ENCODE measurements around the gene GALNT18. TPM values are rescaled to one million over a fixed set of nuclear protein-coding genes. Genes with fewer than 3 reads are reported as not detected.

Gene GALNT18
- total RNA-seq, 2 experiments from 2014 or later: not detected

DNA sequence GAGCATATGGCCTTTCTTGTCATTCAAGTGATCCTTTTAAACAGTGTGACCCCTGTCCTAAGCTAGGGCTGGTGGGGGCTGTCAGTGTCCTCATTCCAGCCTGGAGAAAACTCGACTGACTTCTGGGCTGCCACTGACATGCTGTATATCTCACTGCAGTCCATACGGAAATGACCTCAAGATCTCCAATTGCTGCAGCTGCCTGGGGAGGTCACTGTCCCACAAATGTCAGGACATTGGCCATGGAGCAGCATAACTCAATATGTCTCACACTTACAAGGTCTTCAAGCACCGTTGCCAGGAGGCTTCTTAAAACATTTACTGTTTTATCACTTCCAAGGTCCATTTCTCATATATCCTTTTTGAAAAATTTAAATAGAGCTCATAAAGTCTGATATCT, 240.9 kb downstream of the GALNT18 start:
- Histone ChIP-seq H3K36me3 (ENCODE audit: insufficient read depth, low read length) (no peaks in the 10 kb centered on the region), H2AFZ (ENCODE audit: low read length) (no peak overlapping the region), H3K4me1 (ENCODE audit: insufficient read depth, low read length, poor library complexity, severe bottlenecking) (no peaks in the 10 kb centered on the region), H3K4me2 (ENCODE audit: low read length) (no peak overlapping the region), H3K4me3 (ENCODE audit: low read depth, low read length, poor library complexity, severe bottlenecking) (no peak overlapping the region), H3K79me2 (ENCODE audit: insufficient read depth, low read depth, low read length) (no peaks in the 10 kb centered on the region), H3K9me3 (ENCODE audit: low read length) (no peaks in the 10 kb centered on the region), H3K27ac (ENCODE audit: low read depth, low read length, poor library complexity, severe bottlenecking) (no peak overlapping the region), H4K20me1 (ENCODE audit: insufficient read depth, low read length) (no peaks in the 10 kb centered on the region), H3K9me2 (ENCODE audit: insufficient read depth, low read length) (no peaks in the 10 kb centered on the region)
- intact Hi-C loops (cut with micrococcal nuclease; ENCODE audit: unreplicated experiment): no loop called here
- DNase-seq (ENCODE audit: low spot score): no peak
- no TSS peak for BruUV-seq (replicated peaks)
- TF ChIP-seq, protein P1, sequence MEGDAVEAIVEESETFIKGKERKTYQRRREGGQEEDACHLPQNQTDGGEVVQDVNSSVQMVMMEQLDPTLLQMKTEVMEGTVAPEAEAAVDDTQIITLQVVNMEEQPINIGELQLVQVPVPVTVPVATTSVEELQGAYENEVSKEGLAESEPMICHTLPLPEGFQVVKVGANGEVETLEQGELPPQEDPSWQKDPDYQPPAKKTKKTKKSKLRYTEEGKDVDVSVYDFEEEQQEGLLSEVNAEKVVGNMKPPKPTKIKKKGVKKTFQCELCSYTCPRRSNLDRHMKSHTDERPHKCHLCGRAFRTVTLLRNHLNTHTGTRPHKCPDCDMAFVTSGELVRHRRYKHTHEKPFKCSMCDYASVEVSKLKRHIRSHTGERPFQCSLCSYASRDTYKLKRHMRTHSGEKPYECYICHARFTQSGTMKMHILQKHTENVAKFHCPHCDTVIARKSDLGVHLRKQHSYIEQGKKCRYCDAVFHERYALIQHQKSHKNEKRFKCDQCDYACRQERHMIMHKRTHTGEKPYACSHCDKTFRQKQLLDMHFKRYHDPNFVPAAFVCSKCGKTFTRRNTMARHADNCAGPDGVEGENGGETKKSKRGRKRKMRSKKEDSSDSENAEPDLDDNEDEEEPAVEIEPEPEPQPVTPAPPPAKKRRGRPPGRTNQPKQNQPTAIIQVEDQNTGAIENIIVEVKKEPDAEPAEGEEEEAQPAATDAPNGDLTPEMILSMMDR (conservative IDR thresholded peaks at IDR 0.05; ENCODE audit: low read length): no peak
- TF ChIP-seq EZH2phosphoT487 (IDR thresholded peaks at IDR 0.05; ENCODE audit: borderline replicate concordance, low read depth, low read length): no peak
- POLR2A ChIA-PET: interaction anchor here (0.6 kb wide), 1 partner anchor 110 kb away, joined by 3 read pairs; no protein-coding TSS in a partner anchor
- CTCF ChIA-PET (ENCODE audit: unreplicated experiment): no interaction called here

DNA sequence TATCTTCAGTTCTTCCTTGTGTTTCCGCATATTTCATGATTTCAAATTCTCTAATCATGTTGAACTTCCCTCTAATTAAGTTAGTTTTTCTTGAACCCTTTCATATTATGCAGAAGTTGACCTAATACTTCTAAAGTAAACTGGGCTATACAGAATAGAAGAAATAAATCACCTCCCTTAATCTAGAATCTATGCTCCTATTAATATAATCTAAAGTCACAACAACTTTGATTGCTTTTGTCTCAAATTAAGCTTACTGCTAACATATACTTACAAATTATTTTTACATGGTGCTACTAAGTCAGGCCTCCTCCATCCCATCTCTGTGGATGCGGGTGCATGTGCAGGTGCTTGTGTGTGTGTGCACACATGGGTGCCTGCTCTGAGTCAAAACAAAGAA, 241.5 kb downstream of the GALNT18 start:
- BruUV-seq (replicated peaks): no TSS peak
- no peaks in the 10 kb centered on the region for H3K36me3 ChIP-seq (ENCODE audit: insufficient read depth, low read length)
- intact Hi-C loops (cut with micrococcal nuclease; ENCODE audit: unreplicated experiment): no loop called here

DNA sequence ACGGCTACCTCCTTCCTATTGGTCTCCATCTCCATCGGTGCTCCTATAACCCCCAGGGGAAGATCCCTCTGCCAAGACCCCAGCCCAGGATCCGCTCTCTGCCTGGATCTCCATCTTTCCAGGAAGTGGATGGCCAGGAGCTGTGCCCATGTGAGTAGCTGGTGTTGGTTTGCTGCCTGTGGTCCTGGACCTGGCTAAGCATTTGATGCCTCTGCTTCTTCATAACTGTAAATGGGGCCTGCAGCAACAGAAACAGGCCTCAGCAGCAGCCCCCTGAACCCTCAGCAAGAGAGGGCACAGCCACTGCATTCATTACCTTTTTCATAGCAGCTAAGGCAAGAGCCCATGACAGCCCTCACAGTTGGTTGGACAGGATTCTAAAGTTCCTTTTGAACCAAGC, 242.1 kb downstream of the GALNT18 start:
- Histone ChIP-seq H3K9me2 (ENCODE audit: insufficient read depth, low read length) (no peaks in the 10 kb centered on the region), H3K79me2 (ENCODE audit: insufficient read depth, low read depth, low read length) (no peaks in the 10 kb centered on the region), H3K4me1 (ENCODE audit: insufficient read depth, low read length, poor library complexity, severe bottlenecking) (no peaks in the 10 kb centered on the region), H3K4me3 (ENCODE audit: low read depth, low read length, poor library complexity, severe bottlenecking) (no peak overlapping the region), H3K4me2 (ENCODE audit: low read length) (no peak overlapping the region), H4K20me1 (ENCODE audit: insufficient read depth, low read length) (no peaks in the 10 kb centered on the region), H3K27ac (ENCODE audit: low read depth, low read length, poor library complexity, severe bottlenecking) (no peak overlapping the region), H3K9me3 (ENCODE audit: low read length) (no peaks in the 10 kb centered on the region), H2AFZ (ENCODE audit: low read length) (no peak overlapping the region), H3K36me3 (ENCODE audit: insufficient read depth, low read length) (no peaks in the 10 kb centered on the region)
- CTCF ChIA-PET (ENCODE audit: unreplicated experiment): no interaction called here
- DNase-seq (ENCODE audit: low spot score): no peak
- TF ChIP-seq, protein P1 (conservative IDR thresholded peaks at IDR 0.05; ENCODE audit: low read length): no peak
- TF ChIP-seq EZH2phosphoT487 (IDR thresholded peaks at IDR 0.05; ENCODE audit: borderline replicate concordance, low read depth, low read length): no peak
- no TSS peak for BruUV-seq (replicated peaks)
- POLR2A ChIA-PET: no interaction called here
- intact Hi-C loops (cut with micrococcal nuclease; ENCODE audit: unreplicated experiment): no loop called here

More for the DNA sequence above, 241.5 kb downstream of the GALNT18 start:
- ChIA-PET POLR2A (no interaction called here), CTCF (ENCODE audit: unreplicated experiment) (no interaction called here)
- Histone ChIP-seq H2AFZ (ENCODE audit: low read length) (no peak overlapping the region), H3K27ac (ENCODE audit: low read depth, low read length, poor library complexity, severe bottlenecking) (no peak overlapping the region), H3K4me2 (ENCODE audit: low read length) (no peak overlapping the region), H4K20me1 (ENCODE audit: insufficient read depth, low read length) (no peaks in the 10 kb centered on the region), H3K9me3 (ENCODE audit: low read length) (no peaks in the 10 kb centered on the region), H3K9me2 (ENCODE audit: insufficient read depth, low read length) (no peaks in the 10 kb centered on the region), H3K4me1 (ENCODE audit: insufficient read depth, low read length, poor library complexity, severe bottlenecking) (no peaks in the 10 kb centered on the region), H3K4me3 (ENCODE audit: low read depth, low read length, poor library complexity, severe bottlenecking) (no peak overlapping the region), H3K79me2 (ENCODE audit: insufficient read depth, low read depth, low read length) (no peaks in the 10 kb centered on the region)
- no peak for TF ChIP-seq EZH2phosphoT487 (IDR thresholded peaks at IDR 0.05; ENCODE audit: borderline replicate concordance, low read depth, low read length)
- TF ChIP-seq, protein P1 (conservative IDR thresholded peaks at IDR 0.05; ENCODE audit: low read length): no peak
- no peak for DNase-seq (ENCODE audit: low spot score)

All from OCI-LY7 (cell line).